Cardiac septum (tissue), 1 donor: ENCODE measurements around the gene NOC2L. TPM values are rescaled to one million over a fixed set of nuclear protein-coding genes. Genes with fewer than 3 reads are reported as not detected.
"Not testable (repeated sequence)": the region's sequence is repeated elsewhere in the genome, so short reads cannot be mapped to it uniquely, and the experiment has no call there.

Experiments
- DNase-seq: peaks from one replicate; pipeline ENCODE4 v3.0.0-alpha.2; 2020; ENCODE audit warnings: low spot score
- intact Hi-C: fragments of 100-400 bp; cut with DNase I; formaldehyde crosslinking; loops from one replicate; pipeline ENCODE4 v1.14.0; 2022
- total RNA-seq: library from RNA; stranded (reverse); fragmentation: NEBNext Ultra II Directional; extraction: Animal tissue kit (Norgen Biotek cat#: 25700); gene quantifications from one replicate; pipeline ENCODE4 v1.2.1, GENCODE V29; 2021
- donor health status: DM: no; HTN: no; CAD: no.

NOC2L gene
- total RNA-seq, 1 donor from 2014 or later = 39.0 TPM

DNA sequence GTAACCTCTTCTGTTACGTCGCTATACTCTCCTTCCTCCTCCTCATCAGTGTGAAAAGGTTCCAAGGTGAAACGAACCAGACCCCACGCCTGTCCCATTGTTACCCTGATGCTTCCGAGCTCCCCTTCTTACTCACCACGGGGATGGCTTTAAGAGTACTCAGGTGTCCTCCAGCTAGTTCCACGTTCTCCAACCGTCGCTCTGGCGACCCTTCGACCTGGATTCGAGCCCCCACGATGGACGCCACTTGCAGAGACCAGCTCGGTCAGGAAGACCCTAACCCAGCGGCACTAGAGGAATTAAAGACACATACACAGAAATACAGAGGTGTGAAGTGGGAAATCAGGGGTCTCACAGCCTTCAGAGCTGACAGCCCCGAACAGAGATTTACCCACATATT lies 61.1 kb downstream of the NOC2L start:
- intact Hi-C loops, DNase-seq: not testable (repeated sequence)

DNA sequence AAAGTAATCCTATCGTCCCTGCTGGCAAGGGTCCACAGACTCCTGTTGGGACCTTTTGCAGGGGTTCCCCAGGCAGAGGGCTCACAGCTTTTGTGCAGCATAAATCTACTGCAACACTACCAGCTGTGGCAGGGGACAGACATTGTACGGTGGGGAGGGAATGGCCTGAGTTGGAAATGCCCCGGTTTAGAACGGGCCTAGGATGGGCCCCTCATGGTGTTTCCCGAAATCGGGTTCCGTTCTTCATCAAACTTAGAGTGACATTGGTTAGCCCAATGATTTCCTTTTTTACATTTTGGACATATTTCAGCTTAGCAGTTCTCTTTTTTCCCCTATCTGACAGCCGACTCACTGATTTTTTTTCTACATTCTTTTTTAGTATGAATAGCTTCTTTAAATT lies 61.8 kb downstream of the NOC2L start:
- no peak for DNase-seq
- intact Hi-C loops = no loop called here

Other genes starting within 250 kb of the NOC2L start
- 10.2 TPM for gene SAMD11, start 35.3 kb downstream of the NOC2L start, total RNA-seq
- 4.8 TPM for gene KLHL17, start 1.3 kb upstream of the NOC2L start, total RNA-seq
- not detected for gene PLEKHN1, start 7.2 kb upstream of the NOC2L start, total RNA-seq
- 50.1 TPM for gene PERM1, start 22.8 kb upstream of the NOC2L start, total RNA-seq
- gene HES4, start 40.8 kb upstream of the NOC2L start, total RNA-seq = 56.5 TPM
- gene ISG15, start 54.2 kb upstream of the NOC2L start, total RNA-seq = 18.2 TPM
- 27.0 TPM for gene AGRN, start 60.9 kb upstream of the NOC2L start, total RNA-seq
- not detected for gene RNF223, start 115.0 kb upstream of the NOC2L start, total RNA-seq
- 5.4 TPM for gene C1orf159, start 156.8 kb upstream of the NOC2L start, total RNA-seq
- gene TTLL10, start 214.6 kb upstream of the NOC2L start, total RNA-seq = 0.22 TPM
- 0.19 TPM for gene TNFRSF18, start 247.3 kb upstream of the NOC2L start, total RNA-seq